Astrocyte of the cerebellum (primary cell): ENCODE results near the gene SLC22A12.
"Not testable (repeated sequence)": the region's sequence is repeated elsewhere in the genome, so short reads cannot be mapped to it uniquely, and the experiment has no call there.

Source experiments
- DNase-seq: peaks from one replicate; pipeline ENCODE4 v3.0.0-alpha.2; 2011; ENCODE audit warnings: low read depth
- H3K4me3 ChIP-seq: 2 replicates; pipeline ENCODE4 v1.5.1; 2011; ENCODE audit warnings: mild to moderate bottlenecking, low read depth, low read length, moderate library complexity
- in situ Hi-C: cut with HindIII; loops from 2 replicates; pipeline ENCODE4 v1.10.0; 2017; ENCODE audit warnings: low sequenced_read_pairs
- TF ChIP-seq, protein P1 (sequence below): IDR thresholded peaks from 2 replicates; pipeline ENCODE4 v1.5.1; 2012; ENCODE audit warnings: low read length, low read depth, moderate library complexity, mild to moderate bottlenecking; ENCODE audit errors: missing control alignments

Gene SLC22A12

DNA sequence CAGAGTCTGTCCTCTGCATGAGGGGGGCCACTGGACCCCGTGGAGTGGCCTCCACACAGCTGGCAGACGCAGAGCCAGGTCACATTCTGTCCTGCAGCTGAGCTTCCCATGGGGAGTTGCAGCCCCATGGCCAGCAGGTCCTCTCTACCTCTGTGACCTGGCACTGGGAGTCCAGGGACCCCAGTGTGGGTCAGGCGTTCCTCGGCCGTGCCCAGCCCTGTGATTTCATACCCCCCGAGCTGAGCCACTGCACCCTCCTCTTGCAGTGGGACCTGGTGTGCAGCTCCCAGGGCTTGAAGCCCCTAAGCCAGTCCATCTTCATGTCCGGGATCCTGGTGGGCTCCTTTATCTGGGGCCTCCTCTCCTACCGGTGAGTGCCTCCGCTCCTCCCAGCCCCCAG is 32.2 kb upstream of the SLC22A12 start:
- H3K4me3 ChIP-seq, result no peak overlapping the region
- TF ChIP-seq, protein P1, sequence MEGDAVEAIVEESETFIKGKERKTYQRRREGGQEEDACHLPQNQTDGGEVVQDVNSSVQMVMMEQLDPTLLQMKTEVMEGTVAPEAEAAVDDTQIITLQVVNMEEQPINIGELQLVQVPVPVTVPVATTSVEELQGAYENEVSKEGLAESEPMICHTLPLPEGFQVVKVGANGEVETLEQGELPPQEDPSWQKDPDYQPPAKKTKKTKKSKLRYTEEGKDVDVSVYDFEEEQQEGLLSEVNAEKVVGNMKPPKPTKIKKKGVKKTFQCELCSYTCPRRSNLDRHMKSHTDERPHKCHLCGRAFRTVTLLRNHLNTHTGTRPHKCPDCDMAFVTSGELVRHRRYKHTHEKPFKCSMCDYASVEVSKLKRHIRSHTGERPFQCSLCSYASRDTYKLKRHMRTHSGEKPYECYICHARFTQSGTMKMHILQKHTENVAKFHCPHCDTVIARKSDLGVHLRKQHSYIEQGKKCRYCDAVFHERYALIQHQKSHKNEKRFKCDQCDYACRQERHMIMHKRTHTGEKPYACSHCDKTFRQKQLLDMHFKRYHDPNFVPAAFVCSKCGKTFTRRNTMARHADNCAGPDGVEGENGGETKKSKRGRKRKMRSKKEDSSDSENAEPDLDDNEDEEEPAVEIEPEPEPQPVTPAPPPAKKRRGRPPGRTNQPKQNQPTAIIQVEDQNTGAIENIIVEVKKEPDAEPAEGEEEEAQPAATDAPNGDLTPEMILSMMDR, result no peak
- no peak for DNase-seq
- in situ Hi-C loops, result no loop called here

DNA sequence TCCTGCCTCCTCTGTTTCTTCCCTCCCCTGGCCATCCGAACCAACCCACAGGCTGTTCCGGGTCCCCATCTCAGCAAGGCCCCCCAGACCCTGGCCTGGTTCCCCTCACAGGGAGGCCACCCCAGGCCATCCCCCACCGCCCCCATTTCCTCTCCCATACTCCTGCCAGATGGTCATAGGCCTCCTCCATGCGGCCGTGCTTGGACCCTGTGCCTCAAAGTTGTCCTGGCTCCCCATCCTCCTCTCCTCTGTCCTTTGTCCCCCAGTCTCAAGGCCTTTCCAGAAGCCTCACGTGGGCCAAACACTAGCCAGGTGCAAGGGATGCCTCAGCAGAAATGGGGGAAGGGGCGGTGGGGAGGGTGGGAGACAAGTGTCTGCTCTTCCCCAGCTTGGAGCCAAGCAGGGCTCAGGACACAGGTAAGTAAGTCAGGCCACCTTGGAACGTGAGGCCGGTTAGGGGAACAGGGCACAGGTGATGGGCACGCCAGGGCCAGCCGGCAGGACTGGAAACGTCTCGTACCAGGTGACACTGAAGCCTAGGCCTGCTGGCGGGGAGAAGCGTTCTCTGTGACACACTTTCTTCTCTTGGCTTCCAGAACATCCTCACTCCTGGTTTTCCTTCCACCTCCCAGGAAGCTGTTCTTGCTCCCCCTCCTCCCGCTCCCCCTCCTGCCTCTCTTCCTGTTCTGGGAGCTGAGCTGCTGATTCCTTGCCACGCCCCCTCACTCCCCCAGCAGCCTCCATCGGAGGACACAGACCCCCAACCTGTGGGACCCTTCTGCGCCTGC is 31.5 kb upstream of the SLC22A12 start:
- H3K4me3 ChIP-seq, result no peak overlapping the region
- no peak for DNase-seq
- TF ChIP-seq, protein P1, result no peak
- in situ Hi-C loops, result no loop called here

GRCh38 chr11:64560139-64560771 is 30.8 kb upstream of the SLC22A12 start:
- no peak overlapping the region for H3K4me3 ChIP-seq
- in situ Hi-C loops, result no loop called here
- TF ChIP-seq, protein P1, result no peak
- DNase-seq, result no peak

GRCh38 chr11:64560941-64561340 is 30.1 kb upstream of the SLC22A12 start:
- TF ChIP-seq, protein P1, result no peak
- DNase-seq, result no peak
- H3K4me3 ChIP-seq, result no peak overlapping the region
- in situ Hi-C loops, result no loop called here

GRCh38 chr11:64561429-64561828 is 29.6 kb upstream of the SLC22A12 start:
- H3K4me3 ChIP-seq, DNase-seq, in situ Hi-C loops: not testable (repeated sequence)

DNA sequence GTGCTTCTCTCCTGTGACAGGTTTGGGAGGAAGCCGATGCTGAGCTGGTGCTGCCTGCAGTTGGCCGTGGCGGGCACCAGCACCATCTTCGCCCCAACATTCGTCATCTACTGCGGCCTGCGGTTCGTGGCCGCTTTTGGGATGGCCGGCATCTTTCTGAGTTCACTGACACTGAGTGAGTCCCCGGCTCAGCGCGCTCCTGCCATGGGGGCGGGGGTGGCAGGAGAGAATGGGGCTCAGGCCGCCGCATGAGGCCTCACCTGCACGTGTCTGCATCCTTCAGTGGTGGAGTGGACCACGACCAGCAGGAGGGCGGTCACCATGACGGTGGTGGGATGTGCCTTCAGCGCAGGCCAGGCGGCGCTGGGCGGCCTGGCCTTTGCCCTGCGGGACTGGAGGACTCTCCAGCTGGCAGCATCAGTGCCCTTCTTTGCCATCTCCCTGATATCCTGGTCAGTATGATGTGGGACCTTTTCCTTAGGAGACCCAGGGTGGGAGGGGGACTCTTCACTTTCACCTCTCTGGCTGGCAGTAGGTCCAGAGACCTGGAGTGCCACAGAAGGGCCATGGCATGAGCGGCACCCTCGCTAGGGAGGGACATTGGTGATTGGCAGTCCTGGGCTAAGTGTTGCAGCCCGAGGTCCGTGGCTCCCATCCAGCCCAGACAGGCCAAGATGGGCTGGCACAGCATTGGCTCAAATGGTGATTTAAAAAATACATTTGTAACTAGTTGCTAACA is 28.9 kb upstream of the SLC22A12 start:
- in situ Hi-C loops, result no loop called here
- DNase-seq, result no peak
- TF ChIP-seq, protein P1, result no peak
- no peak overlapping the region for H3K4me3 ChIP-seq
